Trophoblast cell (in vitro differentiated cells and primary cell): Measurements from ENCODE around the gene EEA1.

Source experiments
- DNase-seq, 2 donors: peaks; one replicate each; pipeline ENCODE4 v3.0.0-alpha.2; 2016
- H2AFZ ChIP-seq: 2 replicates; pipeline ENCODE4 v1.6.1; 2013; ENCODE audit warnings: low read length, moderate library complexity, mild to moderate bottlenecking; ENCODE audit not compliant: insufficient read depth, poor library complexity
- H2AK5ac ChIP-seq: 2 replicates; pipeline ENCODE4 v1.6.1; 2013; ENCODE audit warnings: mild to moderate bottlenecking, low read length
- H2BK120ac ChIP-seq: 2 replicates; pipeline ENCODE4 v1.6.1; 2013; ENCODE audit warnings: low read length, mild to moderate bottlenecking, moderate library complexity; ENCODE audit not compliant: insufficient read depth, poor library complexity
- H2BK12ac ChIP-seq: 2 replicates; pipeline ENCODE4 v1.6.1; 2013; ENCODE audit warnings: mild to moderate bottlenecking, low read length, moderate library complexity
- H2BK5ac ChIP-seq: 2 replicates; pipeline ENCODE4 v1.6.1; 2013; ENCODE audit warnings: low read length, low read depth, moderate library complexity, mild to moderate bottlenecking; ENCODE audit not compliant: poor library complexity
- H3K14ac ChIP-seq: 2 replicates; pipeline ENCODE4 v1.6.1; 2013; ENCODE audit warnings: mild to moderate bottlenecking, low read length
- H3K18ac ChIP-seq: 2 replicates; pipeline ENCODE4 v1.6.1; 2013; ENCODE audit warnings: mild to moderate bottlenecking, low read length
- H3K23ac ChIP-seq: 2 replicates; pipeline ENCODE4 v1.6.1; 2013; ENCODE audit warnings: low read length
- H3K27ac ChIP-seq: 2 replicates; pipeline ENCODE4 v1.5.1; 2013; ENCODE audit warnings: low read depth, mild to moderate bottlenecking, inconsistent platforms, low read length, moderate library complexity
- H3K27me3 ChIP-seq: 2 replicates; pipeline ENCODE4 v1.6.1; 2013; ENCODE audit warnings: inconsistent platforms, mild to moderate bottlenecking, low read length, moderate library complexity; ENCODE audit not compliant: insufficient read depth
- H3K36me3 ChIP-seq, 2 experiments: 1 replicate in 1 of 2; 2 replicates in 1 of 2; pipeline ENCODE4 v1.6.1; 2013; ENCODE audit warnings: low read length in 2 of 2, mild to moderate bottlenecking in 2 of 2, moderate library complexity in 1 of 2; ENCODE audit not compliant: insufficient read depth in 2 of 2, control insufficient read depth in 1 of 2
- H3K4ac ChIP-seq: 2 replicates; pipeline ENCODE4 v1.6.1; 2013; ENCODE audit warnings: low read depth, mild to moderate bottlenecking, low read length, moderate library complexity
- H3K4me1 ChIP-seq, 2 experiments: 1 replicate in 1 of 2; 2 replicates in 1 of 2; pipeline ENCODE4 v1.6.1; 2013; ENCODE audit warnings: low read length in 2 of 2, mild to moderate bottlenecking in 2 of 2, moderate library complexity in 1 of 2; ENCODE audit not compliant: insufficient read depth in 2 of 2, control insufficient read depth in 1 of 2
- H3K4me2 ChIP-seq: 2 replicates; pipeline ENCODE4 v1.6.1; 2013; ENCODE audit warnings: inconsistent platforms, mild to moderate bottlenecking, low read length, moderate library complexity
- H3K4me3 ChIP-seq: 2 replicates; pipeline ENCODE4 v1.5.1; 2013; ENCODE audit warnings: mild to moderate bottlenecking, low read depth, low read length, inconsistent platforms
- H3K79me1 ChIP-seq: one replicate; pipeline ENCODE4 v1.6.1; 2013; ENCODE audit warnings: low read length
- H3K79me2 ChIP-seq: 2 replicates; pipeline ENCODE4 v1.6.1; 2013; ENCODE audit warnings: low read length, mild to moderate bottlenecking; ENCODE audit not compliant: control insufficient read depth, insufficient read depth, poor library complexity
- H3K9ac ChIP-seq: 2 replicates; pipeline ENCODE4 v1.6.1; 2013; ENCODE audit warnings: mild to moderate bottlenecking, low read length
- H3K9me3 ChIP-seq: 2 replicates; pipeline ENCODE4 v1.6.1; 2013; ENCODE audit warnings: low read depth, mild to moderate bottlenecking, control low read depth, inconsistent platforms, low read length; ENCODE audit not compliant: insufficient read depth
- H4K12ac ChIP-seq: 2 replicates; pipeline ENCODE4 v1.6.1; 2013; ENCODE audit warnings: low read depth, mild to moderate bottlenecking, low read length, moderate library complexity
- H4K8ac ChIP-seq: 2 replicates; pipeline ENCODE4 v1.6.1; 2013; ENCODE audit warnings: low read depth, mild to moderate bottlenecking, low read length, moderate library complexity
- H4K91ac ChIP-seq: one replicate; pipeline ENCODE4 v1.6.1; 2013; ENCODE audit warnings: low read depth, mild to moderate bottlenecking, low read length, moderate library complexity
- WGBS: extraction: QIAGEN DNeasy Blood & Tissue Kit; methylation state at CpG from one replicate; pipeline ENCODE4 v1.1.7; 2013; ENCODE audit warnings: missing lambda C conversion rate; ENCODE audit not compliant: insufficient read length, insufficient coverage; ENCODE audit errors: extremely low coverage; 5-methylcytosine and 5-hydroxymethylcytosine counted together

EEA1 gene

GRCh38 chr12:92912672-92913071, 16.4 kb downstream of the EEA1 start:
- Histone ChIP-seq H4K91ac (no peak overlapping the region), H3K14ac (no peak overlapping the region), H3K4me2 (no peak overlapping the region), H3K9ac (no peak overlapping the region), H4K12ac (no peak overlapping the region), H3K23ac (no peak overlapping the region), H3K79me1 (no peaks in the 10 kb centered on the region), H3K9me3 (peaks cover 2% of the 10 kb centered on the region), H3K18ac (no peak overlapping the region), H2BK5ac (no peak overlapping the region), H2BK12ac (no peak overlapping the region), H2BK120ac (no peak overlapping the region), H3K4me1 (no peaks in the 10 kb centered on the region), H3K79me2 (peaks cover 2% of the 10 kb centered on the region), H3K36me3 (peaks cover 0 to 6% of the 10 kb centered on the region in 2 experiments), H3K4me3 (no peak overlapping the region), H2AFZ (no peak overlapping the region), H3K4ac (no peak overlapping the region), H4K8ac (no peak overlapping the region), H3K27me3 (no peaks in the 10 kb centered on the region), H3K27ac (no peak overlapping the region), H2AK5ac (no peak overlapping the region)
- DNase-seq: no peak
- no CpG with 5 or more reads among the region's 2 CpGs for WGBS

- H2BK5ac ChIP-seq: no peak overlapping the region
- H3K4me1 ChIP-seq: no peaks in the 10 kb centered on the region
- no peak overlapping the region for H4K8ac ChIP-seq
- no peak overlapping the region for H3K9ac ChIP-seq
- no peak overlapping the region for H2BK120ac ChIP-seq
- H3K18ac ChIP-seq: no peak overlapping the region
- 100% methylated on average over 2 of the region's 3 CpGs for WGBS
- H3K27ac ChIP-seq: no peak overlapping the region
- no peak overlapping the region for H3K4ac ChIP-seq
- H3K27me3 ChIP-seq: no peaks in the 10 kb centered on the region
- no peak overlapping the region for H4K12ac ChIP-seq
- no peak for DNase-seq
- H2AK5ac ChIP-seq: no peak overlapping the region
- H4K91ac ChIP-seq: no peak overlapping the region
- H3K79me1 ChIP-seq: no peaks in the 10 kb centered on the region
- H3K4me2 ChIP-seq: no peak overlapping the region
- H2BK12ac ChIP-seq: no peak overlapping the region
- H3K14ac ChIP-seq: no peak overlapping the region
- no peak overlapping the region for H3K23ac ChIP-seq
- H2AFZ ChIP-seq: no peak overlapping the region
- peaks cover 0 to 6% of the 10 kb centered on the region in 2 experiments for H3K36me3 ChIP-seq
- H3K4me3 ChIP-seq: no peak overlapping the region
- peaks cover 2% of the 10 kb centered on the region for H3K9me3 ChIP-seq
- H3K79me2 ChIP-seq: peaks cover 2% of the 10 kb centered on the region
These were observed 17.0 kb downstream of the EEA1 start for GRCh38 chr12:92912052-92912451.

- Histone ChIP-seq H2BK5ac (no peak overlapping the region), H3K27me3 (no peaks in the 10 kb centered on the region), H2AK5ac (no peak overlapping the region), H3K9me3 (peaks cover 2% of the 10 kb centered on the region), H3K79me1 (no peaks in the 10 kb centered on the region), H3K9ac (no peak overlapping the region), H3K23ac (no peak overlapping the region), H2AFZ (no peak overlapping the region), H3K4me2 (no peak overlapping the region), H3K4me3 (no peak overlapping the region), H3K4me1 (no peaks in the 10 kb centered on the region), H3K79me2 (peaks cover 2% of the 10 kb centered on the region), H3K4ac (no peak overlapping the region), H2BK120ac (no peak overlapping the region), H4K12ac (no peak overlapping the region), H3K18ac (no peak overlapping the region), H3K14ac (no peak overlapping the region), H3K27ac (no peak overlapping the region), H4K91ac (no peak overlapping the region), H4K8ac (no peak overlapping the region), H2BK12ac (no peak overlapping the region), H3K36me3 (peaks cover 0 to 6% of the 10 kb centered on the region in 2 experiments)
- DNase-seq: no peak
- WGBS: no CpG with 5 or more reads among the region's 2 CpGs
These were observed 17.8 kb downstream of the EEA1 start for GRCh38 chr12:92911339-92911738.

- H3K18ac ChIP-seq: no peak overlapping the region
- H3K36me3 ChIP-seq: peaks cover 0 to 4% of the 10 kb centered on the region in 2 experiments
- no peak overlapping the region for H2AFZ ChIP-seq
- no peak overlapping the region for H4K8ac ChIP-seq
- H2BK5ac ChIP-seq: no peak overlapping the region
- H3K4me3 ChIP-seq: no peak overlapping the region
- H4K91ac ChIP-seq: no peak overlapping the region
- no peak overlapping the region for H2AK5ac ChIP-seq
- peaks cover 2% of the 10 kb centered on the region for H3K9me3 ChIP-seq
- no peak overlapping the region for H3K14ac ChIP-seq
- H3K4me2 ChIP-seq: no peak overlapping the region
- H4K12ac ChIP-seq: no peak overlapping the region
- H2BK120ac ChIP-seq: no peak overlapping the region
- no CpG with 5 or more reads among the region's 3 CpGs for WGBS
- H3K23ac ChIP-seq: no peak overlapping the region
- H3K4me1 ChIP-seq: peaks cover 0 to 1% of the 10 kb centered on the region in 2 experiments
- H3K4ac ChIP-seq: no peak overlapping the region
- H3K79me1 ChIP-seq: no peaks in the 10 kb centered on the region
- no peak overlapping the region for H3K9ac ChIP-seq
- H3K27ac ChIP-seq: no peak overlapping the region
- DNase-seq: no peak
- peaks cover 4% of the 10 kb centered on the region for H3K79me2 ChIP-seq
- no peaks in the 10 kb centered on the region for H3K27me3 ChIP-seq
- no peak overlapping the region for H2BK12ac ChIP-seq
These were observed 21.0 kb downstream of the EEA1 start for GRCh38 chr12:92908108-92908507.
